ENCODE results near the gene DUSP10.

DUSP10 gene

GRCh38 chr1:221700948-221701347 is 40.9 kb downstream of the DUSP10 start:
- intact Hi-C loops (cut with DNase I), result no loop called here
- no peak for DNase-seq

DNA sequence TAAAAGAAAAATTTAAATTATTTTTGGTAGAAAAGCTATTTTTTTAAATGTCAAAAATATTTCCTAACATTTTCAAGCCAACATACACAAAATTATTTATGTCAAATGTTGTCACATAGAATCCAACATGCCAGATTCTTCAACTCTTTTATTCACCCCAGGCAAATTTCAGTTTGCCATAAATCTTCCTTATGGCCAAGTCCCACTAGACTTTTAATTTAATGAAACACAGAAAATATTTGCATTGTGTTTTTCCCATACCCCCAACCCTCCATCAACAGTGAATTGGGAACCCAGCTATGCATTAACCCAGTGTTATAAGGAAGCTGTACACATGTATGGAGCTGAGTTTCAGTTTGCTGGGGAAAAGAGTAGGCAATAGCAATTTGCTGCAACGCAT is 41.4 kb downstream of the DUSP10 start:
- intact Hi-C loops (cut with DNase I), result no loop called here
- no peak for DNase-seq

DNA sequence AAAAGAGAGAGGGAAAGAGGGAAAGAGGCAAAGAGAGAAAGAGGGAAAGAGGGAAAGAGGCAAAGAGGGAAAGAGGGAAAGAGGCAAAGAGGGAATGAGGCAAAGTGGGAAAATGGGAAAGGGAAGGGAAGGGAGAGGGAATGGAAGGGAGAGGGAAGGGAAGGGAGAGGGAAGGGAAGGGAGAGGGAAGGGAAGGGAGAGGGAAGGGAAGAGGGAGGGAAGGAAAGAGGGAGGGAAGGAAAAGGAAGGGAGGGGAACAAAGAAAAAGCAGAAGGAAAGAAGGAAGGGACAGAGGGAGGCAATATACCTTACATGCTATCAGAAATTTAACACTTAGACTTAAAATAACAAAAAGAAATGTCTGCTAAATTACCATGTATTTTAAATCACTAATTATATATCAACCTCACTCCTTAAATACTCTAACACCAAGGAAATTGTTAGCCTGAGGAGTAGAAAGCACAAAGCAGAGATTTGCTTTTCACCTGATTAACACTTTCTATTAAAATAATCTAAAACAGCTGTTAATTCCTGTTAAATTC is 41.8 kb downstream of the DUSP10 start:
- intact Hi-C loops (cut with DNase I), result no loop called here
- no peak for DNase-seq

GRCh38 chr1:221699577-221699976 is 42.3 kb downstream of the DUSP10 start:
- intact Hi-C loops (cut with DNase I), result no loop called here

GRCh38 chr1:221698579-221699349 is 43.1 kb downstream of the DUSP10 start:
- intact Hi-C loops (cut with DNase I), result no loop called here
- DNase-seq, result no peak

More at GRCh38 chr1:221699577-221699976, 42.3 kb downstream of the DUSP10 start:
- DNase-seq, result no peak

- intact Hi-C loops (cut with DNase I), result no loop called here
- no peak for DNase-seq
Measured at GRCh38 chr1:221697923-221698425, 43.9 kb downstream of the DUSP10 start.

- intact Hi-C loops (cut with DNase I), result no loop called here
- DNase-seq, result no peak
Measured at GRCh38 chr1:221696718-221697461, 45.0 kb downstream of the DUSP10 start.

- intact Hi-C loops (cut with DNase I), result no loop called here
- no peak for DNase-seq
Measured at GRCh38 chr1:221696027-221696426, 45.9 kb downstream of the DUSP10 start.

- intact Hi-C loops (cut with DNase I), result no loop called here
- no peak for DNase-seq
Measured at GRCh38 chr1:221695301-221695700, 46.6 kb downstream of the DUSP10 start.

GRCh38 chr1:221694109-221694508 is 47.8 kb downstream of the DUSP10 start:
- no peak for DNase-seq
- intact Hi-C loops (cut with DNase I), result no loop called here

DNA sequence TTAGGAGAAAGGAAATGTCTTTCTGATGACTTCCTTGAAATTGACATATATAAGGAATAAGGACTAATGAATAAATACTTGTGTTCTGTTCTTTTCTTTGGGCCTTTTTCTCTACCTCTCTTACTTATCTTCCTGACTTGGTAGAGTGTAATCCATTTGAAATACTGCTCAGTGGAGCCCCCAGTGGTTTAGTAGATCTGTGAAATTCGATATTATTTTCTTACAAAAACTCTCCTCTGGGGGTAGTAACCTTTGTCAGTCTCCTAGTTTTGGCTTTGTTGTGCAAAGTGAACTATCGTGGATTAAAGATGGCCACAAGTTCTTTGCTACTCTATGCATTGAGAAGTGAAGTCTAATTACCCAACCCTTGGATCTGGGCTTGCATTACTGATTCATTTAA is 48.8 kb downstream of the DUSP10 start:
- intact Hi-C loops (cut with DNase I), result no loop called here
- DNase-seq, result no peak

DNA sequence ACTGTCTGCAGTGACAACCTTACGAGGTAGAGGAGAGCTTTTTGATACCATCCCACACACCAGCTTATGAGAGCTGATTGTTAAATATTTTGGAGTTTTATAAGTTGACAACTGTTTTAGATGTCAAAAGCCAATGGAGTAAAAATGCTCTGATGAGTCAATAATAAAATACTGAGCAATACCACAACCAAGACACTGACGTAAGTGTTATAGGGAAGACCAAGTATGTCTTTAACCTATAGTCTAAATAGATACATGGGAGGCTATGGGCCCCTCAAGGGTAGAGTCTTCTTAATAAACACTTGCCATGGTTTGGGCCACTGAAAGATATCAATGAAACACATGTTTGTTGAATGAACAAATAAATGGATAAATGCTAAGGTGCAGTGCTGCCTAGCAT is 49.2 kb downstream of the DUSP10 start:
- intact Hi-C loops (cut with DNase I), result no loop called here

DNA sequence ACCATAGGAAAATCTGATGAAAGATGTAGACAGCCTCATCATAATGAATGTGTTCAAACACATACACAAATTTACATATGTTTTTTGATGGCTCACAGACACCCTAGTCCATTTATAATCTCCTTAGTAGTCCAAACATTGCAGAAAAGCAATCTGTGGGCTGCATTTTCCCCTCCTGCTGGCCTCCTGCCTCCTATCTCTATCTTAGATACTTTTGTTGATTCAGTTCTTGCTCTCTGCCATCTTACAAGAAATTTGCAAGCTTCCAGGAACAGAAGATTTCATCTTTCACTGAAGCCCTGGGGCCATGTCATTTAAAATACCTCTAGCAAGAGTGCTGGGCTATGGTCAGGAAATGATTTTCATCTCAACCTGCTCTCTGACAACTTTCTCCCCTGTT is 50.6 kb downstream of the DUSP10 start:
- DNase-seq, result no peak
- intact Hi-C loops (cut with DNase I), result no loop called here

More for the DNA sequence above, 49.2 kb downstream of the DUSP10 start:
- DNase-seq, result no peak

DNA sequence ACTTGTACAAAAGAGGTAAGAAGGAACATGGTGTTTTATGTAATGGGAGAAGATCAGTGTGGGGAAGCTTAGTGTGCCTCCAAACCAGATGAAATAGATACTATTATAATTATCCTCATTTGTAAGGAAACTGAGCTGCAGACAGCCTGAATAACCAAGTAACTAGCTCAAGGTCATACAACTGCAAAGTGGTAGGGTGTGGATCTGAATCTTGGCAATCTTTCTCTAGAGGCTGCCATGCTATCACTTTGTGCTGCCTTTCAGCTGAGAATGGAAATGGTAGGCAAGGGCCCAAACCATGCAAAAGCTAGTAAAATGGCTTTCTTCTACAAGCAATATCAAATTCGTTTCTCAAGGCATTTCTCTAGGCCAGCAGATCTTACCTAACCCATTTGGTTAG is 51.0 kb downstream of the DUSP10 start:
- intact Hi-C loops (cut with DNase I), result no loop called here
- no peak for DNase-seq

GRCh38 chr1:221689138-221689537 is 52.8 kb downstream of the DUSP10 start:
- DNase-seq, result no peak
- intact Hi-C loops (cut with DNase I), result no loop called here

DNA sequence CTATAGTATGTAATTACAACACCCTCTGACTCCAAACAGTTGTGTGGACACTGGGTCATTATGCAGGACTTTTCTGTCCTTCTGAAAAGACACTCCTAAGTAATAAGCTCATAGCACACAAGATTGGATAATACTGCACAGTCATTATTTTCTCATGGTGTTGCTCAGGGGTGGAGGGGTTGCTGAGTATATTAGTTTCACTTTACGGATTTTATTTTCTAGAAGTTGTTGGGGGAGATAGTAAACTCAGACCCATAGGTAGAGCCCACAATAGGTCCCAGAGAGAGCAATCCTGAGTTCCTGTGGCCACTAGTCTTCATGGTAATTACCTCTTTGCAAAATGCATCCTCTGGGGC is 53.4 kb downstream of the DUSP10 start:
- no peak for DNase-seq
- intact Hi-C loops (cut with DNase I), result no loop called here

GRCh38 chr1:221687836-221688487 is 53.9 kb downstream of the DUSP10 start:
- intact Hi-C loops (cut with DNase I), result no loop called here
- DNase-seq, result no peak

GRCh38 chr1:221683681-221684080 is 58.2 kb downstream of the DUSP10 start:
- intact Hi-C loops (cut with DNase I), result no loop called here
- DNase-seq, result no peak

DNA sequence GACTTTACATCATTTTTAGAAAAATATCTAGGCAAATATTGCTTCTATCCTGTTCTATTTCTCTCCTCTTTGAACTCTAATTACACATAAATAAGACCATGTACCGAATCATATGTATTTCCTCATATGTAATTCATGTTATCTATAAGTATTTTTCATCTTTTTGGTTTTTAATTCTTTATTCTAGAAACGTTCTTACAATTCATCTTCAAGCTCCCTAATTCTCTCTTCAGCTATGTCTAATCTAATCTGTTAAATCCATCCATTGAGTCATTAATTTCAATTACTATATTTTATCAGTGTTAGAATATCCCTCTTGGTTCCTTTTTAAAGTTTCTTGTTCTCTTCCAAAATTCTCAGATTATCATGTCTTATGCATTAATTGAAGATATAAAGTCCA is 61.8 kb downstream of the DUSP10 start:
- intact Hi-C loops (cut with DNase I), result no loop called here
- no peak for DNase-seq

DNA sequence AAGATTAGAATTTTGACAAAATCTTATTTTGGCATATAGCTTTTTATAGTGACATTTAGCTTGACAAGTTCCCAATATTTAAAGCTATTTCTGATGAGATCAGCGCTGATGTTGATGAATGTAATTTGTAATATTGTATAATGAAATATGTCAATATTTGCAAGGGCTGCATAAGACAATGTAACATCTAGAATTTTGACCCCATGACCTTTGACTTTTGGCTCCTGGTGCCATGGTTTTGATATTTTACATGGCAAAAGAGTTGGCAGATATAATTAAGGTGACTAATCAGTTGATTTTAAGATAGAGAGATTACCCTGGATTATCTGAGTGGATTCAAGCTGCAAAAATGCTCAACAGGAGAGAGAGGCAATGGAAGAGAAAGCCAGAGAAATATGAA is 63.9 kb downstream of the DUSP10 start:
- intact Hi-C loops (cut with DNase I), result no loop called here
- no peak for DNase-seq
